GM21825 (cell line): ENCODE measurements around the gene CAPRIN1.
"Not testable (repeated sequence)": the region's sequence is repeated elsewhere in the genome, so short reads cannot be mapped to it uniquely, and the experiment has no call there.

Experiments
- ATAC-seq: cut with Tn5 transposase; IDR thresholded peaks from one replicate; pipeline ENCODE4 v1.9.1; 2021; ENCODE audit warnings: mild to moderate bottlenecking, moderate library complexity; ENCODE audit not compliant: unreplicated experiment

The CAPRIN1 gene

GRCh38 chr11:34050581-34051348, 766 bp upstream of the CAPRIN1 start:
- no peak for ATAC-seq

- peak; percentile 55 for ATAC-seq
Measured at GRCh38 chr11:34052036-34052607, 591 bp downstream of the CAPRIN1 start.

- peak; percentile 0 for ATAC-seq
Measured at GRCh38 chr11:34052608-34053160, 1.2 kb downstream of the CAPRIN1 start.

- ATAC-seq = peak; percentile 34
Measured at GRCh38 chr11:34053161-34053686, 1.7 kb downstream of the CAPRIN1 start.

GRCh38 chr11:34054351-34054750, 2.8 kb downstream of the CAPRIN1 start:
- ATAC-seq = not testable (repeated sequence)

GRCh38 chr11:34055218-34056000, 3.9 kb downstream of the CAPRIN1 start:
- ATAC-seq = no peak

- ATAC-seq = no peak
Measured at GRCh38 chr11:34056672-34057071, 5.1 kb downstream of the CAPRIN1 start.

GRCh38 chr11:34063061-34063795, 11.7 kb downstream of the CAPRIN1 start:
- ATAC-seq = no peak

- no peak for ATAC-seq
Measured at GRCh38 chr11:34064291-34064690, 12.8 kb downstream of the CAPRIN1 start.

GRCh38 chr11:34065505-34066203, 14.1 kb downstream of the CAPRIN1 start:
- no peak for ATAC-seq

GRCh38 chr11:34066766-34067165, 15.2 kb downstream of the CAPRIN1 start:
- not testable (repeated sequence) for ATAC-seq

GRCh38 chr11:34067383-34068065, 16.0 kb downstream of the CAPRIN1 start:
- ATAC-seq = peak; percentile 48

- ATAC-seq = no peak
Measured at GRCh38 chr11:34068111-34068510, 16.6 kb downstream of the CAPRIN1 start.

- ATAC-seq = not testable (repeated sequence)
Measured at GRCh38 chr11:34071306-34071705, 19.8 kb downstream of the CAPRIN1 start.

- no peak for ATAC-seq
Measured at GRCh38 chr11:34072041-34072440, 20.5 kb downstream of the CAPRIN1 start.

GRCh38 chr11:34072832-34073231, 21.3 kb downstream of the CAPRIN1 start:
- no peak for ATAC-seq

GRCh38 chr11:34074391-34074790, 22.9 kb downstream of the CAPRIN1 start:
- ATAC-seq = no peak

GRCh38 chr11:34075178-34075820, 23.8 kb downstream of the CAPRIN1 start:
- ATAC-seq = no peak

GRCh38 chr11:34080609-34081008, 29.1 kb downstream of the CAPRIN1 start:
- ATAC-seq = no peak
